ENCODE measurements around the gene MDH2.
"Not testable (repeated sequence)": the region's sequence is repeated elsewhere in the genome, so short reads cannot be mapped to it uniquely, and the experiment has no call there.

MDH2 gene

GRCh38 chr7:76047811-76048667, at the start of gene MDH2, which contains the start of gene STYXL1:
TSS of gene MDH2 (plus strand) at chr7:76048106. CDS start at chr7:76048161, 55 bp downstream.
TSS of gene STYXL1 (minus strand) at chr7:76048000. CDS start at chr7:76030523, 17,477 bp downstream.
- peak; percentile 74 for DNase-seq (ENCODE audit: low read depth)

- no peak for DNase-seq (ENCODE audit: low read depth)
Observed at GRCh38 chr7:76000566-76000965, 47.3 kb upstream of the MDH2 start.

GRCh38 chr7:76002139-76002538, 45.8 kb upstream of the MDH2 start:
- DNase-seq (ENCODE audit: low read depth) = no peak

GRCh38 chr7:76002822-76003221, 45.1 kb upstream of the MDH2 start:
- no peak for DNase-seq (ENCODE audit: low read depth)

GRCh38 chr7:76003351-76003750, 44.6 kb upstream of the MDH2 start:
- no peak for DNase-seq (ENCODE audit: low read depth)

- not testable (repeated sequence) for DNase-seq (ENCODE audit: low read depth)
Observed at GRCh38 chr7:76005004-76005403, 42.9 kb upstream of the MDH2 start.

GRCh38 chr7:76008156-76008687, 39.7 kb upstream of the MDH2 start:
- no peak for DNase-seq (ENCODE audit: low read depth)

- no peak for DNase-seq (ENCODE audit: low read depth)
Observed at GRCh38 chr7:76009672-76010600, 38.0 kb upstream of the MDH2 start.

- no peak for DNase-seq (ENCODE audit: low read depth)
Observed at GRCh38 chr7:76011442-76011861, 36.5 kb upstream of the MDH2 start.

GRCh38 chr7:76016191-76016947, 31.5 kb upstream of the MDH2 start:
- no peak for DNase-seq (ENCODE audit: low read depth)

- DNase-seq (ENCODE audit: low read depth) = not testable (repeated sequence)
Observed at GRCh38 chr7:76018520-76018919, 29.4 kb upstream of the MDH2 start.

- peak; percentile 49 for DNase-seq (ENCODE audit: low read depth)
Observed at GRCh38 chr7:76020031-76020714, 27.7 kb upstream of the MDH2 start.

GRCh38 chr7:76022026-76022780, 25.7 kb upstream of the MDH2 start:
- no peak for DNase-seq (ENCODE audit: low read depth)

GRCh38 chr7:76023002-76023401, 24.9 kb upstream of the MDH2 start:
- DNase-seq (ENCODE audit: low read depth) = no peak

- not testable (repeated sequence) for DNase-seq (ENCODE audit: low read depth)
Observed at GRCh38 chr7:76029682-76030081, 18.2 kb upstream of the MDH2 start.

- no peak for DNase-seq (ENCODE audit: low read depth)
Observed at GRCh38 chr7:76031964-76032363, 15.9 kb upstream of the MDH2 start.

GRCh38 chr7:76037310-76037709, 10.6 kb upstream of the MDH2 start:
- DNase-seq (ENCODE audit: low read depth) = no peak

- no peak for DNase-seq (ENCODE audit: low read depth)
Observed at GRCh38 chr7:76040126-76040525, 7.8 kb upstream of the MDH2 start.

GRCh38 chr7:76044375-76044865, 3.5 kb upstream of the MDH2 start:
- DNase-seq (ENCODE audit: low read depth) = no peak

GRCh38 chr7:76047305-76047810, 548 bp upstream of the MDH2 start:
- DNase-seq (ENCODE audit: low read depth) = no peak
